ENCODE data around the gene TAP2.

TAP2 gene

DNA sequence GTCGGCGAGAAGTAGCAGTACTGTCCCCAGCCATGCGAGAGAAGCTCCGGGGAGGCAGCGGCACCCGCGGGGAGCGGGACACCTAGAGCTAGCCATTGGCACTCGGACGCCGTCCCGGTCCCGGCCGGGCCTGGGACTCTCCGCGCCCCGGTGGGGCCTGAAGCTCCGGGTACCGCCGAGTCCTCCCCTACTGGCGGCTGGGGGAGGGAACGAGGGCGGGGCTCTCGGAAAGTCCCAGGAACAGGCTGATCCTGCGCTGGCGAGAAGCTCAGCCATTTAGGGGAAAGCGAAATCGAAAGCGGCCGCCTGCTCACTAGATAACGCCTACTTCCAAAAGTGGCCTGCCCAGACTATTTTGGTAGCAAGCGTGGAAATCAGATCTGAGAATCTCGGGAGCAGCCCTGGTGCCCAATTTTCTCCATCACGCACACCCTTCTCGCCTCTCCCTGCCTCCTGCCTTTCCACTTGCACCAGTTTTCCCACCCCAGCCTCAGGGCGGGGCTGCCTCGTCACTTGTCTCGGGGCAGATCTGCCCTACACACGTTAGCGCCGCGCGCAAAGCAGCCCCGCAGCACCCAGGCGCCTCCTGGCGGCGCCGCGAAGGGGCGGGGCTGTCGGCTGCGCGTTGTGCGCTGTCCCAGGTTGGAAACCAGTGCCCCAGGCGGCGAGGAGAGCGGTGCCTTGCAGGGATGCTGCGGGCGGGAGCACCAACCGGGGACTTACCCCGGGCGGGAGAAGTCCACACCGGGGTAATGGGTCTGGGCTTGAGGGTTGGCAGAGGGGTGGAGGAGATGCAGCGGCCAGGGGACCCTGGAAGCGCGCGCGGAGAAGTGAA lies 15.2 kb upstream of the TAP2 start, which contains the start of the genes PSMB9 and TAP1:
TSS of gene PSMB9 (plus strand) at position 652 of the 835 bp plus-strand sequence. CDS start at position 690, 38 bp downstream.
TSS of gene TAP1 (minus strand) at position 164 of the 835 bp plus-strand sequence. CDS start at position 96, 68 bp downstream.
- DNase-seq: peak; percentile 94

DNA sequence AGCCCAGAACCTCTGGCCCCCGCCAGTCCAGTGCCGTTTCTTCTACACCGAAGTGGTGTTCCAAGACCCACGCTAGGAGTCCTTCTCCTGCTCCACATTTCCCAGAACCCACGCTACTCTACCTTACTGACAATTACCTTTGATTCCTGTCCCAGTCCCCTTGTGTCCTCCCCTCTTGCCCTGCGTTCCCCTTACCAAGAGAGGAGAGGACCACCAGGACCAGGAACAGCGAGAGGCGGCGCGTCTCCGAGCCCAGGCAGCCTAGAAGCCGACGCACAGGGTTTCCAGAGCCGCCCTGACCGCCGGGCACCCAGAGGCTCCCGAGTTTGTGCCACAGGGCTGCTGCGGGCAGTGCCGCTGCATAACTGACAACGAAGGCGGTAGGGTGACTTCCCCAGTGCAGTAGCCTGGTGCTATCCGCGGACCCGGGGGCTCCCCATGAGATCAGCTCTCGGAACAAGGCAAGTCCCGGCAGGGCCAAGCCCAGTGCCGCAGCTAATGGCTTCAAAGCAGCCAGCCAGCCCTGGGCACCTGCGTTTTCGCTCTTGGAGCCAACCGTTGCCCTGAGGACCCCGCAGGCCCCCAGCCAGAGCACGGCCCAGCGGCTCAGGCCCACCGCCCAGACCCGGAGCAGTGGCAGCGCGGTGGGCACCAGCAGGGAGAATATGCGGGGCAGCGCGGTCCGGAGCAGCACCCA lies 14.5 kb upstream of the TAP2 start:
- DNase-seq: peak; percentile 35

DNA sequence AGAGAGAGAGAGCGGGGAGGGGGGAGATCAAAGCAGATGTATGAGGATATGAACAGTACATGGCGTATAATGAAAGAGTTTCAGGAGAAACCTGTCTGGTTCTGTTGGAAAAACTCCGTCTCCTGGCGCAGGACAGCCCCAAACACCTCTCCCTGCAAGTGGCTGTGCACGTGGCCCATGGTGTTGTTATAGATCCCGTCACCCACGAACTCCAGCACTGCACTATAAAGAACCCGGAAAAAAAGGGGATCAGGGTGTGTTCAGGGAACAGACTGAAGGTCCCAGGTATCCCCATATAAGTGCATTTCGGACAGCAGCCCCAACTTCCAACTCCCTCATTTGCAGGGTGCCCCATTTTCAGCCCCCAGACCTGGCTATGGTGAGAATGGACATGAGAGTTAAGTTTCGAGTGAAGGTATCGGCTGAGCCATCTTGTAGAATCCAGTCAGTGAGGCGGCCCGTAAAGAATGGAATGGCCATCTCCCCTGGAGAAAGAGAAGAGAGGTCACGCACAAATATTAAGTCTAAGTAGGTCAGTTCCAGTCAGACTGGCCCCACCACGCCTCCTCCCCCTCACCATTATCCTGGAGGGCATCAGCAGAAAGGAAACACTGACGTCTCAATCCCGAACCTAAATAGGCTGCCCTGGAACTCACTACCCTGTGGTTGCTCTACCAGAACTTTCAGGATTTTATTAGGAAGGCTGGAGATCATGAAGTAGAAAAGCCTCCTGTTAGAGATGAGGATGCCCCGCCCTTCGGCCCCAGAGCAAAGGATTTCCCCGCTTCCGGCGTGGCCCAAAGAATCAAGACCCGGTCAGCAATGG lies 13.7 kb upstream of the TAP2 start:
- DNase-seq: no peak

DNA sequence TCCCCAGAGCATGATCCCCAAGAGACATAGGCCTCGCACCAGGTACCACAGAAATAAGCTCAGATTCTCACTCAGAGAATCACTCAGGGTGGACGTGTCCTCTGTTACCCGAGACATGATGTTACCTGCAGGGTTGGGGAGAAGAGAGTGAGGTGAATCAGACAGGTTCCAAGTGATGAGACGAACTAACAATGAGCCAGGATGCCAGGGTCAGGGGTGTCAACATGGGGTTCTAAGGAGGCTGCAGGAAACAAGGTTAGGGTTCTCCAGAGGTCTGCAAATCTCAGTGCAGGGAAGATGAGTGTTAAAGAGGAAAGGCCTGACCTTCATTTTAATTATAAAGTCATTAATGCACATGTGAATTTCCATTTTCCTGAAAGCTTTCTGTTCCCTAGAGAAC lies 12.5 kb upstream of the TAP2 start:
- DNase-seq: no peak

DNA sequence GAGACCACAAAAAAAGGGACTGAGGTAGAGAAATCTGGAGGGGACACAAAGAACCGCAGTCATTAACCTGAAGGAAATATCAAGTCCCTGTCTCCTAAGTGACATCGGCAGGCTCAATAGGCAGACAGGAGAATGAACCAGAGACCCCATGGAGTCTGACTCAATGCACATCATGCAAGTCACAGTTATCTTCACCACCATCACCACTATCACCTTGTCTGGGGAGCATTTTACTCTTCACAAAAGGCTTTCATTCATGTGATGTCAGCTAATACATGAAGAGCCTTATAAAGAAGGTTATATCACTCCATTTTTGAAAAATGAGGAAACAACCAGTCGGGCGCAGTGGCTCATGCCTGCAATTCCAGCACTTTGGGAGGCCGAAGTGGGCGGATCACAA lies 10.6 kb upstream of the TAP2 start:
- DNase-seq: no peak

DNA sequence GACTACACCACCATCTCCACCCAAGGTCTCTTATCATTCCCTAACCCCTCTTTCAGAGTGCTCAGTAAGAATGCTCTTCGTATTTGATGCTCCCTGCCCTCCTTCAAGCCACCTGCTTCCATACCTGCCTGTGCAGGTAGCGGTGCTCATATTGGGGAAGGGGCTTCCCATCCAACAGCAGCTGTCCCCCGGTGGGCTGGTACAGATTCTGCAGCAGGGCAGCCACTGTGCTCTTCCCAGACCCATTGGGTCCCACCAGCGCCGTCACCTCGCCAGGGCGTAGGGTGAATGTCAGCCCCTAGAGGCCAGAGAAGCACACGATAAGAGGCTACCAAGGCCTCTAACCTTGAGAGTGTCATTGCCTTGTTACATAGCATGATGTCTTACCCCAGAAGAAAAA lies 9.3 kb upstream of the TAP2 start:
- DNase-seq: no peak

DNA sequence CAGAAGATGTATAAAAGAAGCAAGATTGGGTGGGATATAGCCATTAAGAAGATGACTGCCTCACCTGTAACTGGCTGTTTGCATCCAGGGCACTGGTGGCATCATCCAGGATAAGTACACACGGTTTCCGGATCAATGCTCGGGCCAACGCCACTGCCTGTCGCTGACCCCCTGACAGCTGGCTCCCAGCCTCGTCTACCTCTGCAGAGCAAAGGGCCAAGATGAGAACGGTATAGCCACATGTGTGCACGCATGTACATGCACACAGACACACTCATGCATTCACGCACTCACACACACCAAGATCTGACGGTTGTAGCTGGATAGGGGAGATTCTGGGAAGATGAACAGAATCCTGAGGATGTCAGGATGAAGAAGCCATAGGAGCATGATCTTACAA lies 8.5 kb upstream of the TAP2 start:
- DNase-seq: no peak

DNA sequence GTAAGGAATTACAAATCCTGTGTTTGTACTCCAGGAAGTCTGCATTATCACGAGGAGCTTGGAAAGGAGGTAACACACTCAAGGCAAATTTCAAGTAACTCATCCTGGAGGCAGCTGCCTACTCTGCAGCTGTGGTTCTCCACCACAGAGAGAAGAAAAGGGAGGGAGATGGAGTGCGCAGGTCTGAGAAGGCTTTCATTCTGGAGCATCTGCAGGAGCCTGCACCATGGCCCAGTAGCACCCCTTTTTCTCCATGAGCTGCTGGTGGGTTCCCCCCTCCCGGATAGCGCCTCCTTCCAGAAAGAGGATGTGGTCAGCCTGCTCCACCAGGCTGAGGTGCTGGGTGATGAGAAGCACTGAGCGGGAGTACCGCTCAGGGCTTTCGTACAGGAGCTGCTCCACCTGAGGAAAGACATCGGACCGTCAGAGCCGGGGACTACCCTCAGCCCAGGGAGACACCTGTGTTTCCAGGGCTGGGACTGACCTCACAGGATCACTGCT lies 6.9 kb upstream of the TAP2 start:
- no peak for DNase-seq

DNA sequence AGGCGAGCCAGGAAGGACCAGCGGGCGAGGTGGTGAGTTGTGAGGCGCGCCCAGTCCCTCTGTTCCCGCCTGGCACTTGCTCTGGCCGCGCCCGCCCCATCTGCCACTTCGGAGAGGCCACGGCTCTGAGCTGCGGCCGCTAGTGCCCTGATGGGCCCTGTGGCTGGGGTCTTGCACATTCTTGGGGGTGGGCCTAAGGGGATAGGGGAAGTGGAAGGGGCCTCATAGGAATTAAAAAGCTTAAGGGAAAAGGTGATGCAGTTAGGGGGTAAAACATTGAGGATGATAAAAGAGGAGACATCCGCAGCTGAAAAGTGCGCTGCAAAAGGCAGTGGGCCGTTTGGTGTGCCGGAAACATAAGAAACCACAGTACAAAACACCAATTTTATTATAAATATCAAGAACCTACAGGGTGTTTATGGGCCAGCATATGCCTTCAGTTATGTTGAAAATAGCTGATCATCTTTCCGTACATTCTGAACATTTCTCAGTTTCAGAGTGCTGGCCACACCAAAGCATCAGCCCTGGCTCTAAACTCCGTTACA lies 6.4 kb upstream of the TAP2 start:
- DNase-seq: no peak

DNA sequence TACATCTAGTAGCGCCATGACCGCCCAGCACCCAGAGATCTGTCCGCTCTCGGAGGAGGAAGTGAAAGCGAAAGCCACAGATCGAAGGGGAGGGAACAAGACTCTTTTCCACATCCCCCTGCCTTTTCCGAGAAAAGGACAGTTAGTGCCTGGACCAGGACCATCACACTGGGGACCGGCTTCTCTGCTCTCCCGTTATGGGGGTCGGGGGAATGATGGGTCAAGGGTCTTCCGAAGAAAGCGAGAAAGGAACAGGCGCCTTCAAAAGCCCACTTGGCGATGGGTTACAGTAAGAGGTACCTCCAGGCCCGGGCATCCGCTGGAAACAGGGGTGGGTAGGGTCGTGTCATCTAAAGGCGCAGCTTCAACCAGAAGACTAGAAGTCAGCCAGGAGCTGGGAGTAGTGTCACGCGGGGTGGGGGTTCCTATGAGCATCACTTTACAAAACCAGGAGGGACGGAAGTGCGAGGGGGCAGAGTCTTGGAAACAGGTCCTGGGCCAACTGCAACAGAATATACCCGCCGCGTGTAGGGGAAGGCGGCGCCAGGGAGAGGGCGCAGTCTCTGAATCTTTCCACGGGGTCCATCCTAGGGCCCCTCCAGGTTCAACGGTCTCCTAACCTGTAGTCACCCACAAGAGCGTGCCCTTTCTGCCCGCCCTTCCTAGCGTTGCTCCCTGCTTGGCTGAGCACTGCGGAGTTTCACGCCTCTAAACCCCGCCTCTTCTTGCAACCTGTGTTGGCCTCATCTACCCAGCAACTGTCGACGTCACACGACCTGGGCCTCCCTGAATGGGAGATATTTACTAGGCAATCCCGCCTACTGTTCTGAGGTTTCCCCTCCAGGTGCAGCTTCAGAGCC lies 5.7 kb upstream of the TAP2 start, which contains the start of gene PSMB8:
TSS of gene PSMB8 (minus strand) at position 69 of the 860 bp plus-strand sequence. CDS start at position 18, 51 bp downstream.
- peak; percentile 98 for DNase-seq

DNA sequence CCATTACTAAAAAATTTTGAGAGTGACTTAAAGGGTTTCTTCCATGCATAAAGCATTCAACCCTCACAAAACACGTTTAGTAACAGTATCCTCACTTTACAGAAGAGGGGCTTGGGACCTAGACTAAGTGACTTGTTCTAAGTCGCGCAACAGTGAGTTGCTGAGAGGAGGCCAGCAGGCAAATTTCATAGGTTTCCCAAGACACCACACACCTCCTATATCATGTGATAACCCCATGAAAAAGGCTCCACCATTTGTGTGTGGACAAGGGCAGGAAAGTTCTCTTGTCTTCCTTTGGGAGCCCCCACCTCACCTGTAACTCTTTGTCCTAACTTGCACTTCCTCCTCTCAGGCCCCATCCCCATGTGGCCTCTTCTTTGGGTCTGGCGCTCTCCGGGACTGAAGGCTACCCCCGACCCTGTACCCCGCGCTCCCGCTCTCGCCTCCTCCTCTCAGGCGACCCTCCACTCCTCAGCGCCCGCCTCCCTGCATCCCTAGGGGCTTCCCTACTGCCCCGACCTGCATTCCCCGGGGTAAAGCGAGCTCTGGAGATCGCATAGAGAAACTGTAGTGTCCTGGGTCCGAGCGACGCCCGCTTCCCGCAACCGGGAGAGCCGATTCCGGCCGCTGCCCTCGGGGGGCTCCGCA lies 4.9 kb upstream of the TAP2 start:
- no peak for DNase-seq

DNA sequence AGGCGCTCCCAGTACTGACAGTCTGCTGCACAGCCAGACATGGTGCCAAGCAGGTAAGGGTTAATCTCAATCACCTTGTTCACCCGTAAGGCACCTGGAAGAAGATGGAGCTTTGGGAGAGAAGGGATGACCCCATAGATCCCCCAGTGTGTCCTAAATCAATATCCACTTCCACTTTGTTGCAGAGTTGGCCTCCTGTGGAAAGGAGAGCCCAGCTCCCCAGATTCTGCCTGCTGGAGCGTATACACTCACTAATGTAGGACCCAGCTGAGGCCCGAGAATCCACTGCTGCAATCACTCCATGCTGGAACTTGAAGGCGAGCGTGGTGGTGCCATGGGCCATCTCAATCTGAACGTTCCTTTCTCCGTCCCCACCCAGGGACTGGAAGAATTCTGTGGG lies 4.2 kb upstream of the TAP2 start:
- no peak for DNase-seq

DNA sequence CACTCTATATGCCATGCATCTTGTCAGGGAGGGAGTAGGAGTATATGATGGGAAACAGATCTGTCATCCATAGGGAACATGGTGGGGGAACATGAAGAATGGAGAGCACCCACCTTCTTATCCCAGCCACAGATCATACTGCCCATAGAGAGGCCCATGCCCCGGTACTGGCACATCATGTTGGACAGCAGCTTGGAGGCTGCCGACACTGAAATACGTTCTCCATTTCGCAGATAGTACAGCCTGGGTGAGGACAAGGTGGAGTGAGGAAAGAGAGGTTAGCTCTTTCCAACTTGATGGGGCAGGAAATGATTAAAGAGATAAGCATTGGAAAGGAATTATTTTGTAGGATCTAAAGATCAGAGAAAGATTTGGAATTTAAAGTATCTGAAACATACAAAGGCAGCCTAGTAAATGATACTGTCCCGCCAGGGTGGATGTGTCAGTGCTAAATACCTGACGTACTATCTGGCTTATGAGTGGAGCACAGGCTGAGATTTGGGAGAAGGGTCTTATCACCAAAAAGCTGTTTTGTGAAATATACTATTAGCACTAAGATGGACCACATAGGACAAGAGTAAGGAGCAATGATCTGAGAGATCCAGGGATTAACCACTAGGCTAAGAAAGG lies 3.6 kb upstream of the TAP2 start:
- no peak for DNase-seq

DNA sequence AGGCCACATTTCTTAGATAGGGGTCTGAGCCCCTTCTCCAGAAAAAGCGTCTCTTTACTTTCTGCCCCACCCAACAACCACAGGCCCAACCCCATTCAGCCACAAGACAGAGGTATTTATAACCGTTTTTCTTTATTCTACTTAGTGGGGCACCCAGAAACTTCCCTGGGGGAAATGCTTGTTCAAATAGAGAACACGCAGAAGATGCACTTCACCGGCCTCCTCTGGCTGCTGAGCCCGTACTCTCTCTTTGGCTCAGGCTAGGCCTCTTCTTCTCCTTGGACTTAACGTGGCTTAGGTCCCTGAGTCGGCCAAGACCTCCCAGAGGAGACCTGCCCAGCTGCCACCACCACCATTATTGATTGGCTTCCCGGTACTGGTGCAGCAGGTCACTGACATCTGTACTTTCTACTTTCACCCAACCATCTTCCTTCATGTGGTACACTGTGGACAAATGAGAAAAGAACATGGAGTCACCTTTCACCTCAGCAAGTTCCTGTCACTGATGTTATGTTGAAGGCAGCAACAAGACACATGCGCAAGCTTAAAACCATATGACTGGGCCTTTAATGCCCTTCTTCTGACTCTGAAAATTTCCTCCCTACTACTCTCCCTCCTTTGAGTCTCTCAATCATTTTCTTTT lies 2.2 kb upstream of the TAP2 start:
- DNase-seq: no peak

DNA sequence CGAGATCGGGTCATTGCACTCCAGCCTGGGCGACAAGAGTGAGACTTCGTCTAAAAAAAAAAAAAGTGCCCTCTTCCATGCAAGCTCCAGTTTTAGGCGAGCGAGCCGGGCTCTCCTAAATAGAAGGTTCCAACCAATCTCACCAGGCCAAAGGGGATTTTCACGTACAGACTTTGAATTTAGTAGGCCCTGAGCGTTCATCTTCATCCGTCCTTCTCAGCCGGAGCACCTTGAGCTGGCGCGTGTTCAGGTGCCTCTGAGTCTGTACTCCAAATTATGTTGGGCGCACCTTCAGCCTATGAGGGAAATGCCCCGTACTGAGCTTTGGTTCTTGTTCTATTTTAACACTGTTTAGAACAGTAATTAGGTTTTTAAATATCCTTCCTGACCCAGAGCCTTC lies 817 bp upstream of the TAP2 start:
- no peak for DNase-seq

DNA sequence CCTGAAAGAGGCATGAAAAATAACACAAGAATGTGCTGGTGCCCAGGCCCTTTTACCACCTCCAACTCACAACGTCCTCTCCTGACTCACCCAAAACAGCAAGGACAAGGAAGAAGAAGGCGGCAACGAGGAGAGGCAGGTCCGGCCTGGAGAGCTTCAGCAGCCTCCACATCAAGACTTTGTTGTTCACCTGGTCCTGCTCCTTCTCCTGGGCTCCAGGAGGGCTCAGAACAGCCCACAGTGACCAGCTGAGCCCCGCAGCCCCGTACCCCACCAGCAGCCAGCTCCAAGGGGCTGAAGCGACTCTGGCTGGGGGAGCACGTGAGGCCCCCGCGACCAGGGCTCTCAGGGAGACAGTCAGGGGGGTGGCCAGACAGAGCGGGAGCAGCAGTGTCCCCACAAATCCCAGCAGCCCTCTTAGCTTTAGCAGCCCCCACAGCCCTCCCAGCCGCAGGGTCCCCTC lies 857 bp downstream of the TAP2 start:
- no peak for DNase-seq

DNA sequence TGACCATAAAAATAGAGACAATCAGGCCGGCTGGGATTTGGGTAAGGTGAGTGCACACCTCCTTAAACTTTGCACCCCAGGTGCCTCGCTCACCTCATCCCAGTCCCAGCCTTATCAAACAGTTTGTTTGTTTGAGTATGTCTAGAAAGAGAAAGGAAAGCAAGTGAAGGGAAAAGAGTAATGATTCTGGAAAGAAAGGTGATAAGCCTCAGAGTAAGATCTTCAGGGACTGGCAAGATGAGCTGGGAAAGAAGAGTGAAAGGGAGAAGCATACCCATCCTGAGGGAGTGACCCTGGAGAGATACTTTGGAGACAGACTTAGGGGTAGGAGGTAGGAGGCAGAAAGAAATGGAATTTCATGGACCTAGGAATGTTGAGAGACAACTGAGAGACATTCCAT lies 1.7 kb downstream of the TAP2 start:
- no peak for DNase-seq

DNA sequence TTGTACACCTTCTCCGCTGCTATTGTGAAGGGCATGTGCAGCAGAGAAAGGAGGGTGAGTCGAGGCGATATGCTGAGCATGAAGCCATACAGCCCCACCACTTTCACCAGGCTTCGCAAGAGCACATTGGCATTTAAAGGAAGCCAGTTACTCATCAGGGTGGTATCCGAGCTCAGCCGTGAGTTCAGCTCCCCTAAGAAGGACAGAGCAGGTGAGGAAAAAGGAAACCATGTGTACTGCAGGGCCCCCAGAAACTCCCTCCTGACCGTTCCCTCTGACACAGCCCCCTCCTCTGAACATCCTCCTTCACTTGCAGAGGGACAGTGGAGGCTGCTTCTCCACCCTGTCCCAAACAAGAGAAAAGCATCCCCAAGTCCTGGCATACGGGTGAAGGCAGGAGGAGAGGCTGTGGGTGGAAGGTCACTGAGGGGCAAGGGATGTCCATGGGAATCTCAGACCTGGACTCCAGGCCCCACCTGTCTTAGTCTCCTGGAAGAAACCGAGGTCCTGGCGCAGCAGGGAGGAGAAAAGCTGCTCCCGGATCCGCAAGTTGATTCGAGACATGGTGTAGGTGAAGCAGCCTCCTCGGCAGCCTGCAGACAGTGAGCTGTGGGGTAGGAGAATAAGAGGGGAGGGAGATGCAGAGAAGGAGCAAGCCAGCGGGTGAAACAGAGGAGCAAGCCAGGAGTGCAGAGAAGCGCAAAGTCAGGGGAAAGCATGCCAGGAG lies 3.2 kb downstream of the TAP2 start:
- DNase-seq: no peak

DNA sequence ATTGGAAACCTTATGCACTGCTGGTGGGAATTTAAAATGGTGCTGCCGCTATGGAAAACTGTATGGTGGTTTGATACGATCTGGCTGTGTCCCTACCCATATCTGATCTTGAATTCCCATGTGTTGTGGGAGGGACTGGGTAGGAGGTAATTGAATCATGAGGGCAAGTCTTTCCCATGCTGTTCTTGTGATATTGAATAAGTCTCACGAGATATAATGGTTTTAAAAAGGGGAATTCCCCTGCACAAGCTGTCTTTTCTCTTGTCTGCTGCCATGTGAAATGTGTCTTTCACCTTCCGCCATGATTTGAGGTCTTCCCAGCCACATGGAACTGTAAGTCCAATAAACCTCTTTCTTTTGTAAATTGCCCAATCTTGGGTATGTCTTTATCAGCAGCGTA lies 4.9 kb downstream of the TAP2 start:
- DNase-seq: no peak
